Activated CD8-positive, alpha-beta T cell treated with anti-CD3 and anti-CD28 coated beads, Interleukin-2, amount 10 ng/mL, durations not matched to agents 7 days and 5 days (primary cell): Measurements from ENCODE around the gene CLEC16A. TPM values are rescaled to one million over a fixed set of nuclear protein-coding genes. Genes with fewer than 3 reads are reported as not detected.

Source experiments
- ATAC-seq: fragments of 150-1000 bp; cut with Tn5 transposase; one replicate; pipeline ENCODE4 v1.10.0; 2021; ENCODE audit warnings: moderate library complexity
- CTCF ChIA-PET: fragments of 350-600 bp; sonication (Branson Sonifier 250); formaldehyde crosslinking; loops from one replicate; lab custom pipeline; 2021; ENCODE audit warnings: antibody characterized with exemption; lab: Charles Lee
- POLR2A ChIA-PET: fragments of 350-600 bp; sonication (Branson Sonifier 250); formaldehyde crosslinking; loops from one replicate; lab custom pipeline; 2021; ENCODE audit warnings: antibody characterized with exemption; lab: Charles Lee
- DNase-seq: peaks from one replicate; pipeline ENCODE4 v3.0.0-alpha.2; 2020
- H3K27ac Mint-ChIP-seq: one replicate; pipeline ENCODE4 v1.8.0; 2021; ENCODE audit warnings: mild to moderate bottlenecking, mixed read lengths
- H3K27me3 Mint-ChIP-seq: one replicate; pipeline ENCODE4 v1.8.0; 2021; ENCODE audit warnings: low read depth, mixed read lengths
- H3K36me3 Mint-ChIP-seq: one replicate; pipeline ENCODE4 v1.8.0; 2021; ENCODE audit warnings: low read depth, mixed read lengths
- H3K4me1 Mint-ChIP-seq: one replicate; pipeline ENCODE4 v1.8.0; 2021; ENCODE audit warnings: low read depth, mixed read lengths
- H3K4me3 Mint-ChIP-seq: one replicate; pipeline ENCODE4 v1.8.0; 2021; ENCODE audit warnings: mild to moderate bottlenecking, mixed read lengths
- H3K9me3 Mint-ChIP-seq: one replicate; pipeline ENCODE4 v1.8.0; 2022; ENCODE audit warnings: mixed read lengths; ENCODE audit not compliant: insufficient read depth
- total RNA-seq, 2 experiments: library from RNA; stranded (reverse); gene quantifications; one replicate each; pipeline ENCODE4 v1.2.3, GENCODE V29; 2021

CLEC16A gene
- total RNA-seq, 2 experiments from 2014 or later, result 32.8 to 38.5 TPM

GRCh38 chr16:10971560-10971961 lies 27.2 kb downstream of the CLEC16A start:
- Mint-ChIP-seq H3K9me3 (no peaks in the 10 kb centered on the region), H3K27me3 (no peaks in the 10 kb centered on the region), H3K4me3 (no peak overlapping the region), H3K27ac (no peak overlapping the region), H3K4me1 (peaks cover 80% of the 10 kb centered on the region), H3K36me3 (peaks cover 42% of the 10 kb centered on the region)
- DNase-seq (peak; percentile 65), ATAC-seq (no peak)
- ChIA-PET CTCF (interaction anchor here (0.7 to 11.8 kb wide), 41 partner anchors 9 to 735 kb away, joined by 3 to 210 read pairs (median 4); partner anchors contain the start of gene SOCS1), POLR2A (interaction anchor here (0.6 to 2.5 kb wide), 7 partner anchors 81 to 487 kb away, joined by 3 to 33 read pairs (median 4); partner anchors contain the start of gene SOCS1)

GRCh38 chr16:10972108-10972818 lies 27.9 kb downstream of the CLEC16A start:
- peak overlapping the region; percentile 54 for H3K4me3 Mint-ChIP-seq
- POLR2A ChIA-PET, result interaction anchor here (0.7 to 2.5 kb wide), 4 partner anchors 252 to 384 kb away, joined by 3 to 33 read pairs (median 9); partner anchors contain the start of gene SOCS1
- peak; percentile 63 for ATAC-seq

GRCh38 chr16:10972819-10973464 lies 28.6 kb downstream of the CLEC16A start:
- DNase-seq (no peak), ATAC-seq (peak; percentile 52)
- Mint-ChIP-seq H3K27ac (peak overlapping the region; percentile 78), H3K36me3 (peaks cover 46% of the 10 kb centered on the region), H3K4me3 (peak overlapping the region; percentile 54), H3K4me1 (peaks cover 84% of the 10 kb centered on the region), H3K9me3 (no peaks in the 10 kb centered on the region), H3K27me3 (no peaks in the 10 kb centered on the region)
- ChIA-PET CTCF (interaction anchor here (0.7 to 11.8 kb wide), 14 partner anchors 10 to 559 kb away, joined by 3 to 210 read pairs (median 4); partner anchors contain the start of gene SOCS1), POLR2A (interaction anchor here (0.7 to 2.5 kb wide), 3 partner anchors 279 to 384 kb away, joined by 3 to 33 read pairs (median 12); partner anchors contain the start of gene SOCS1)

More at GRCh38 chr16:10972108-10972818, 27.9 kb downstream of the CLEC16A start:
- Mint-ChIP-seq H3K27me3 (no peaks in the 10 kb centered on the region), H3K4me1 (peaks cover 80% of the 10 kb centered on the region), H3K36me3 (peaks cover 42% of the 10 kb centered on the region), H3K9me3 (no peaks in the 10 kb centered on the region), H3K27ac (peak overlapping the region; percentile 82)
- no peak for DNase-seq
- CTCF ChIA-PET, result interaction anchor here (0.7 to 11.8 kb wide), 16 partner anchors 9 to 560 kb away, joined by 3 to 210 read pairs (median 4); partner anchors contain the start of gene SOCS1

GRCh38 chr16:10976634-10977033 lies 32.3 kb downstream of the CLEC16A start:
- H3K4me3 Mint-ChIP-seq, result no peak overlapping the region
- ChIA-PET POLR2A (interaction anchor here (1.0 kb wide), 1 partner anchor 279 kb away, joined by 4 read pairs; the partner anchor contains the start of gene SOCS1), CTCF (interaction anchor here (2.0 to 5.8 kb wide), 4 partner anchors 7 to 279 kb away, joined by 5 to 53 read pairs (median 12); partner anchors contain the start of gene SOCS1)
- ATAC-seq (no peak), DNase-seq (no peak)
- H3K9me3 Mint-ChIP-seq, result no peaks in the 10 kb centered on the region
- peaks cover 81% of the 10 kb centered on the region for H3K4me1 Mint-ChIP-seq
- no peaks in the 10 kb centered on the region for H3K27me3 Mint-ChIP-seq
- H3K36me3 Mint-ChIP-seq, result peaks cover 63% of the 10 kb centered on the region
- H3K27ac Mint-ChIP-seq, result no peak overlapping the region

- Mint-ChIP-seq H3K4me1 (peaks cover 81% of the 10 kb centered on the region), H3K4me3 (no peak overlapping the region), H3K27ac (peak overlapping the region; percentile 86), H3K9me3 (no peaks in the 10 kb centered on the region), H3K36me3 (peaks cover 66% of the 10 kb centered on the region), H3K27me3 (no peaks in the 10 kb centered on the region)
- ChIA-PET POLR2A (no interaction called here), CTCF (no interaction called here)
- DNase-seq (no peak), ATAC-seq (no peak)
These were observed 33.8 kb downstream of the CLEC16A start for GRCh38 chr16:10978124-10978523.

GRCh38 chr16:10978871-10979446 lies 34.6 kb downstream of the CLEC16A start:
- H3K4me1 Mint-ChIP-seq, result peaks cover 82% of the 10 kb centered on the region
- POLR2A ChIA-PET, result interaction anchor here (1.4 kb wide), 1 partner anchor 277 kb away, joined by 6 read pairs; the partner anchor contains the start of gene SOCS1

GRCh38 chr16:10979717-10980601 lies 35.6 kb downstream of the CLEC16A start:
- H3K27ac Mint-ChIP-seq, result peak overlapping the region; percentile 69
- no peaks in the 10 kb centered on the region for H3K27me3 Mint-ChIP-seq
- no peaks in the 10 kb centered on the region for H3K9me3 Mint-ChIP-seq
- ATAC-seq (no peak), DNase-seq (no peak)
- no peak overlapping the region for H3K4me3 Mint-ChIP-seq
- H3K36me3 Mint-ChIP-seq, result peaks cover 68% of the 10 kb centered on the region
- peaks cover 81% of the 10 kb centered on the region for H3K4me1 Mint-ChIP-seq
- ChIA-PET POLR2A (interaction anchor here (1.4 kb wide), 1 partner anchor 276 kb away, joined by 6 read pairs; the partner anchor contains the start of gene SOCS1), CTCF (interaction anchor here (0.6 to 2.2 kb wide), 12 partner anchors 9 to 416 kb away, joined by 3 to 16 read pairs (median 3); partner anchors contain the start of gene SOCS1)

More at GRCh38 chr16:10978871-10979446, 34.6 kb downstream of the CLEC16A start:
- Mint-ChIP-seq H3K4me3 (no peak overlapping the region), H3K36me3 (peaks cover 69% of the 10 kb centered on the region), H3K9me3 (no peaks in the 10 kb centered on the region), H3K27me3 (no peaks in the 10 kb centered on the region), H3K27ac (peak overlapping the region; percentile 86)
- ATAC-seq, result no peak
- CTCF ChIA-PET, result interaction anchor here (2.2 kb wide), 1 partner anchor 15 kb away, joined by 16 read pairs; no protein-coding TSS in a partner anchor
- DNase-seq, result no peak

GRCh38 chr16:10980813-10981212 lies 36.4 kb downstream of the CLEC16A start:
- H3K27ac Mint-ChIP-seq, result peak overlapping the region; percentile 69
- peaks cover 70% of the 10 kb centered on the region for H3K36me3 Mint-ChIP-seq

GRCh38 chr16:10981697-10982216 lies 37.4 kb downstream of the CLEC16A start:
- CTCF ChIA-PET, result interaction anchor here (0.8 to 4.7 kb wide), 9 partner anchors 8 to 277 kb away, joined by 3 to 53 read pairs (median 7); partner anchors contain the start of gene SOCS1
- no peak overlapping the region for H3K4me3 Mint-ChIP-seq
- POLR2A ChIA-PET, result no interaction called here
- peak; percentile 75 for DNase-seq
- H3K9me3 Mint-ChIP-seq, result no peaks in the 10 kb centered on the region
- peak; percentile 83 for ATAC-seq
- no peaks in the 10 kb centered on the region for H3K27me3 Mint-ChIP-seq
- H3K36me3 Mint-ChIP-seq, result peaks cover 74% of the 10 kb centered on the region
- H3K4me1 Mint-ChIP-seq, result peaks cover 81% of the 10 kb centered on the region
- H3K27ac Mint-ChIP-seq, result peak overlapping the region; percentile 64

More at GRCh38 chr16:10980813-10981212, 36.4 kb downstream of the CLEC16A start:
- ChIA-PET POLR2A (interaction anchor here (0.8 kb wide), 1 partner anchor 275 kb away, joined by 3 read pairs; the partner anchor contains the start of gene SOCS1), CTCF (interaction anchor here (0.6 to 2.2 kb wide), 12 partner anchors 8 to 416 kb away, joined by 3 to 16 read pairs (median 3); partner anchors contain the start of gene SOCS1)
- DNase-seq, result no peak
- Mint-ChIP-seq H3K4me3 (no peak overlapping the region), H3K9me3 (no peaks in the 10 kb centered on the region), H3K27me3 (no peaks in the 10 kb centered on the region), H3K4me1 (peaks cover 79% of the 10 kb centered on the region)
- ATAC-seq, result no peak
